Measurements from ENCODE around the gene AHI1. TPM values are rescaled to one million over a fixed set of nuclear protein-coding genes. Genes with fewer than 3 reads are reported as not detected.
A peak's percentile ranks its signal among the peaks of the same experiment; 100 is the strongest.
"Not testable (repeated sequence)": the region's sequence is repeated elsewhere in the genome, so short reads cannot be mapped to it uniquely, and the experiment has no call there.

AHI1 gene
- total RNA-seq, 1 donor from 2014 or later = 160 TPM

DNA sequence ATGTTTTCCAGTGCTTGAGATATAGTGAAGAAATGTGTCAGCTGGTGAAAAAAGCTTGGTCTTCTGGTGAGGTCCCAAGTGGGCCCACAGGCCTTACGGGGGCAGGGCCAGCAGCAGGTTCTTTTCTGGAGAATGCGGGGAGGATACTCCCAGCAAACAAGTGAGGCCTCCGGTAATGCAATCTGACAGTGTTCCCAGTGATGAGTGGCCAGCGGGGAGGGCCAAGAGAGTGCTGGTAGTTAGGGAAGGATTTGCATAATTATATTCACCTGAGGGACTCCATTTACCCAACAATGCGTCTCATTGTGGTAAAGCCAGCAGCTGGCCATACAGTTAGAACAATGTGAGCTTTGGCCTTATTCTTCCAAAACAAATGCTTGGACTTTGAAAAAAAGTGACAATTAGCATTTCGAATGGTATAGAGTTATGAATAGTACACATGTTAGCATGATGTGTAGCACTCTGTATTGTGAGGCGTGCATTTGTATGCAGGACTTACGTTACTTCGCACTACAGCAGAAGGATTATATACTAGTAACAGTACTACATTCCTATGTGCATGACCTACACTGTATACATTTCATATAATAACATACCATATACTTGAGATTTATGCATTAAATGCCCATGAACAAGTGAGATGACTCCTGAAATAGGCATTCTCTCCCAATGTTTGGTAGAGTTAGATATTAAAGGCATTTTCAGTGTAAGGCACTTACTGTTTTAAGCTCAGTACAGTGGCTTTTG lies 246.6 kb downstream of the AHI1 start:
- no peak overlapping the region for H3K4me3 Mint-ChIP-seq
- no peaks in the 10 kb centered on the region for H3K27me3 Mint-ChIP-seq
- no peak overlapping the region for H3K27ac Mint-ChIP-seq
- no peaks in the 10 kb centered on the region for H3K9me3 Mint-ChIP-seq
- no peaks in the 10 kb centered on the region for H3K36me3 Mint-ChIP-seq (ENCODE audit: low read depth)
- intact Hi-C loops (cut with micrococcal nuclease) = no loop called here
- no peak for DNase-seq
- peaks cover 2% of the 10 kb centered on the region for H3K4me1 Mint-ChIP-seq

DNA sequence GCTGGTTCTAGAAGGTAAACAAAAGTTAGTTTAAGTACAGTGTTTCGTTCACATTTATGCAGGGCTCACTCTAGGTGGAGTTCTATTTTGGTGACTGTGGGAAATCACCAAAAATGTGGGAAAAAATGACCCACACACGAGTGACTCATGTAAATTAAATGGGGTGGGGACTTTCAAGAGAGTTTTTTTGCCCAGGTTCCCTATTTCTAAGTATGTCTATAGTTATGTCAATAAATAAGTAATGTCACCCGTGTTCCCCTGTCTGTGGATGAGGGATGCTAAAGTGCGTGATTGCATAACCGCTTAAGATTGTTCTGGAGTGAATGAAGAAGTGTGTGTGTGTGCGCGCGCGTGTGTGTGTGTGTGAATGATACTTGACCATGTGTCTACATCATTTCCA lies 247.3 kb downstream of the AHI1 start:
- Mint-ChIP-seq H3K27ac (no peak overlapping the region), H3K9me3 (no peaks in the 10 kb centered on the region), H3K4me3 (no peak overlapping the region), H3K4me1 (peaks cover 2% of the 10 kb centered on the region), H3K36me3 (ENCODE audit: low read depth) (no peaks in the 10 kb centered on the region), H3K27me3 (no peaks in the 10 kb centered on the region)
- no peak for DNase-seq
- intact Hi-C loops (cut with micrococcal nuclease) = no loop called here

DNA sequence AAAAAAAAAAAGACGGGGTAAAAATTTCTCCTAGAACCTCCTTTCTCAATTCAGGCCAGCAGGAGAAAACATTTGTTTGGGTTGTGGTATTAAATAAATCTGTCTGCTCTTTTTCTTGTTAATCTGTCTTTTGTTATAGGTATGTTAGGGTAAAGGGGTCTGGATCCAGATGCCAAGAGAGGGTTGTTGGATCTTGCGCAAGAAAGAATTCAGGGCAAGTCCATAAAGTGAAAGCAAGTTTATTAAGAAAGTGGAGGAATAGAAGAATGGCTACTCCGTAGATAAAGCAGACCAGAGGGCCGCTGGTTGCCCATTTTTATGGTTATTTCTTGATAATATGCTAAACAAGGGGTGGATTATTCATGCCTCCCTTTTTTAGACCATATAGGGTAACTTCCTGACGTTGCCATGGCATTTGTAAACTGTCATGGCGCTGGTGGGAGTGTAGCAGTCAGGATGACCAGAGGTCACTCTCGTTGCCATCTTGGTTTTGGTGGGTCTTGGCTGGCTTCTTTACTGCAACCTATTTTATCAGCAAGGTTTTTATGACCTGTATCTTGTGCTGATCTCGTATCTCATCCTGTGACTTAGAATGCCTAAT lies 251.0 kb downstream of the AHI1 start:
- H3K4me3 Mint-ChIP-seq; H3K9me3 Mint-ChIP-seq; H3K27ac Mint-ChIP-seq; DNase-seq; H3K4me1 Mint-ChIP-seq; intact Hi-C loops (cut with micrococcal nuclease); H3K36me3 Mint-ChIP-seq (ENCODE audit: low read depth); H3K27me3 Mint-ChIP-seq: not testable (repeated sequence)

DNA sequence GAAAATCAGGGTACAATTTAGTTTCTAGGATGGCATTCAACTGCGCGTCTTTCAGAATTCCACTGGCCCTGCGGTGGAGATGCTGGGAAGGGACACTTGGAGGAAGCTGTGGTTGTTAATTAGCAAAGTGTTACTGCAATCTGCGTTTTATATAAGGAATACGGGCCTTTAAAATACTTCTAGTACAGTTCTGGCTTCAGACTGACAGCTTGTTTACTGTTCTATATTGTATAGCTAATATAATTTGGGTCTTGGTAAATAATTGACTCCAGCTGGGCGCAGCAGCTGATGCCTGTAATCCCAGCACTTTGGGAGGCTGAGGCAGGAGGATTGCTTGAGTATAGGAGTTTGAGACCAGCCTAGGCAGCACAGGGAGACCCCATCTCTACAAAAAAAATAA lies 252.7 kb downstream of the AHI1 start:
- no peaks in the 10 kb centered on the region for H3K27me3 Mint-ChIP-seq

DNA sequence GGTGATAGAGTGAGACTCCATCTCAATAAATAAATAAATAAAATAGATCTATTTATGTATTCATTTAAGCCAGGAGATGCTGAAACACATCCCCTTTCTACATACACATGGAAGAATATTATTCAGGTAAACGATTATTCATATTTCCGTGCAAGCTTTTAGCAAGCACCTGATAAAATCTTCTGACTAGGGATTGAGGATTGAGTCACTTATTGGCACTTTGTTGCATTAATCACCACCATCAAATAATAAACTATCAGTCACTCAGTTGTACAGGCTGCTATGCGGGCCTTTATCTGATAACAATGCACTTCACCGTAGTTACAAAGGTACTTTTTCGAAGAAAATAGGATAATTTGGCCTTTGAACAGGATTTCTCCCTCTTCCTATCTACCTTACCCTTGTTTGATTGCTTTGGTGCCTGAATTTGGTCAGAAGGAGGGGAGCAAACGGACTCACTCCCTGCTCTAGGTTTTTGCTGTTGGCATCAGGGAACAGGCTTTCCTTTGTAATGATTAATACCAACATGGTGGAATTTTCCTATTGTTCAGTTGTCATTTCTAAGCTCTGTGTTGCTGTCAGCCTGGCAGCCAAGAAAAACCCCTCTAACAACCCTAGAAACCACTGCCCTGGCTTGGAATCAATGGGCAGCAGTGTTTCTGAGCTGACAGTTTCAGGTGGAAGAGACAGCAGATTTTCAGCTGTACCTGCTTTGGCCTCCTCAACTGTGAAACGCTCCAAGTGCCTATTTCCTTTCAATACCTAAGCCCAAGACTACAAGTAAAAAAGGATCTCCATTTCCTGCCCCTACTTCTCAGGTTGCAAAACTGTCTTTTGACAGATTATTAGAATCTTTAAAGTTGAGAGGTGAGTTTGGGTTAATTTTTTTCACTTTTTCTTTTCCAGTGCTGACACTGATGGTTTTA lies 253.4 kb downstream of the AHI1 start:
- Mint-ChIP-seq H3K27me3 (peaks cover under 1% of the 10 kb centered on the region), H3K4me1 (peaks cover 4% of the 10 kb centered on the region), H3K36me3 (ENCODE audit: low read depth) (no peaks in the 10 kb centered on the region), H3K9me3 (no peaks in the 10 kb centered on the region), H3K4me3 (no peak overlapping the region), H3K27ac (no peak overlapping the region)
- DNase-seq = no peak
- intact Hi-C loops (cut with micrococcal nuclease) = no loop called here

More for the DNA sequence above, 252.7 kb downstream of the AHI1 start:
- H3K4me1 Mint-ChIP-seq = peaks cover 4% of the 10 kb centered on the region
- H3K36me3 Mint-ChIP-seq (ENCODE audit: low read depth) = no peaks in the 10 kb centered on the region
- no peak overlapping the region for H3K27ac Mint-ChIP-seq
- H3K4me3 Mint-ChIP-seq = no peak overlapping the region
- no peak for DNase-seq
- intact Hi-C loops (cut with micrococcal nuclease) = no loop called here
- no peaks in the 10 kb centered on the region for H3K9me3 Mint-ChIP-seq

DNA sequence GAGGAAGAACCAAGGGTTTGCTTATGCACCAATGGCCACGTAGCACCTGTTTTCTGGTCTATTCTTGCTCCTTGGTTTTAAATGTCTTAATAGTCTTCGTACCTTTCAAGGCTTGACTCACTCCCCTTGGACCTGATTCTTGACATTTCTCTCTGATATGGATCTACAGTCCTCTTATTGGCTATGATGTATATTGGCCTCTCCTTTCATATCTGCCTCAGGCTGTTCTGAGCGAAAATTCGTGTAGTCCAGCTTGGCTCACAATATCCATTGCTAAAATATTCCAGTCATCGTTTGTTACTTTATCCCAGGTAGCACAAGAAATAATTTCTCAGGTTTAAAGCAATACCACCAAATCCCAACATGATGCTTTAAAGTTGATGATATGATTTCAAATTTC lies 256.8 kb downstream of the AHI1 start:
- H3K4me1 Mint-ChIP-seq = peaks cover 13% of the 10 kb centered on the region
- intact Hi-C loops (cut with micrococcal nuclease) = no loop called here
- peaks cover 4% of the 10 kb centered on the region for H3K27me3 Mint-ChIP-seq
- H3K36me3 Mint-ChIP-seq (ENCODE audit: low read depth) = no peaks in the 10 kb centered on the region
- DNase-seq = no peak
- H3K4me3 Mint-ChIP-seq = no peak overlapping the region
- H3K9me3 Mint-ChIP-seq = no peaks in the 10 kb centered on the region
- no peak overlapping the region for H3K27ac Mint-ChIP-seq

DNA sequence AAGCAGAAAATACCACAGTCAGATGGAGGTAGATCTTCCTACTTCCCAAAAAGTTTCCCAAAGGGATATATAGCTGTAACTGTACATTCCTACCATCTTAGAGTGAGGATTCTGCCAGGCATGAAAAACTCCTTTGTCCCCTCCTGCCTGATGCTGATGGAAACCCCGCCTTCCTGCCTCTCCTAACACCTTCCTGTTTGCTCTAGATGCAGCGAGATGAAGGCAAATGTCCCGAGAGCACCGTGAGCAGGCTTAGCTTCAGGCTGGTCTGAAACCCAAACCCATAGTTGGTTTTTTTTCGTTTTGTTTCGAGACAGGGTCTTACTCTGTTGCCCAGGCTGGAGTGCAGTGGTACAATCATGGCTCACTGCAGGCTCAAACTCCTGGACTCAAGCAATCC lies 260.8 kb downstream of the AHI1 start:
- Mint-ChIP-seq H3K9me3 (no peaks in the 10 kb centered on the region), H3K4me1 (peaks cover 22% of the 10 kb centered on the region), H3K27ac (no peak overlapping the region), H3K27me3 (peaks cover 4% of the 10 kb centered on the region), H3K4me3 (peak overlapping the region; percentile 22), H3K36me3 (ENCODE audit: low read depth) (no peaks in the 10 kb centered on the region)
- peak; percentile 70 for DNase-seq
- intact Hi-C loops (cut with micrococcal nuclease) = no loop called here

DNA sequence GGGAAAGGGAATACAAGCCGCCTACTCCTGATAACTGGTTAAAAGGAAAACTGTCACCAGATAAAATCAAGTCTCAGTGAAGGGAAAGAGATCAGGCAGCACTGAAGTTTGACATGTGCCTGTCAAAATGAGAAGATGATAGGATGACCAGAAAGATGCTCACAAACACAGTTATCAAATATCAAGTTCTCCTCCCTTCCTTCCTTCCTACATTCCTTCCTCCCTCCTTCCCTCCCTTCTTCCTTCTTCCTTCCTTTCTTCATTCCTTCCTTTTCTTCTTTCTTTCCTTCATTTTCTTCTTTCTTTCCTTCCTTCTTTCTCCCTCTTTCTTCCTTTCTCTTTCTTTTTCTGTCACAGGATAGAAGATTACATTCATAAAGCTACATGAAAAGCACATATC lies 261.2 kb downstream of the AHI1 start:
- no peaks in the 10 kb centered on the region for H3K36me3 Mint-ChIP-seq (ENCODE audit: low read depth)
- peaks cover 25% of the 10 kb centered on the region for H3K4me1 Mint-ChIP-seq
- peaks cover 4% of the 10 kb centered on the region for H3K27me3 Mint-ChIP-seq
- no peak overlapping the region for H3K27ac Mint-ChIP-seq
- no peaks in the 10 kb centered on the region for H3K9me3 Mint-ChIP-seq
- intact Hi-C loops (cut with micrococcal nuclease) = no loop called here
- no peak overlapping the region for H3K4me3 Mint-ChIP-seq
- no peak for DNase-seq

DNA sequence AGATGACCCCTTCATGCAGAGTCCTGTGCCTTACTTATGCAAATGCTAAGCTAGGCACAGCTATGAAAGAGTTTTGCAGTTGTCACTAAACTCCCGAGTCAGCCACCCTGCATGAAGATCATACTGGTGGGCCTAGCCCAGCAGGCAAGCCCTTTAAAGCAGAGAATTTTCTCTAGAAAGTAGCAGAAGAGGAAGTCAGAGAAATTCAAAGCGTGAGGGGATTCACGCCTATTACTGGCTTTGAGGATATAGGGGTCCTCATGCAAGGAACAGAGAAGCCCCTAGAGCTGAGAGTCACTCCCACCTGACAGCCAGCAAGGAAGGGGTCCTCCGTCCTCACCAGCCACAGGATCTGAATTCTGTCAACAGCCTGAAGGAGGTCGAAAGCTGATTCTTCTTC lies 261.8 kb downstream of the AHI1 start:
- intact Hi-C loops (cut with micrococcal nuclease) = no loop called here
- Mint-ChIP-seq H3K9me3 (no peaks in the 10 kb centered on the region), H3K27ac (no peak overlapping the region), H3K36me3 (ENCODE audit: low read depth) (no peaks in the 10 kb centered on the region), H3K4me1 (peaks cover 27% of the 10 kb centered on the region), H3K27me3 (peaks cover 4% of the 10 kb centered on the region), H3K4me3 (no peak overlapping the region)
- DNase-seq = no peak

DNA sequence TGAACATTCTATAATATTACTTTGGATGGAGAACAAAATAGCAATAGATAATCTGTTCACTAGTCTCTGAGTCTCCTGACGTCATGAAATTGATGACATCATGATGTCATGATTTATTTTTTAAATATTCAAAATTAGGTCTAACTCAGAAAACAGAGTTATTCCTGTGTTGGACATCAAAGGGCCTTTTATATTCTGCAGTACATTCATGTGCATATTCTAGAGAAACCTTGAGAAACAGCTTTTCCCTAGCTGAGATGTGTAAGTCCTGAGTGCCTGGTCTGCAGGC lies 263.1 kb downstream of the AHI1 start:
- Mint-ChIP-seq H3K36me3 (ENCODE audit: low read depth) (no peaks in the 10 kb centered on the region), H3K4me1 (peaks cover 27% of the 10 kb centered on the region), H3K9me3 (no peaks in the 10 kb centered on the region), H3K27me3 (peaks cover 4% of the 10 kb centered on the region), H3K27ac (no peak overlapping the region), H3K4me3 (no peak overlapping the region)
- no peak for DNase-seq
- intact Hi-C loops (cut with micrococcal nuclease) = no loop called here

DNA sequence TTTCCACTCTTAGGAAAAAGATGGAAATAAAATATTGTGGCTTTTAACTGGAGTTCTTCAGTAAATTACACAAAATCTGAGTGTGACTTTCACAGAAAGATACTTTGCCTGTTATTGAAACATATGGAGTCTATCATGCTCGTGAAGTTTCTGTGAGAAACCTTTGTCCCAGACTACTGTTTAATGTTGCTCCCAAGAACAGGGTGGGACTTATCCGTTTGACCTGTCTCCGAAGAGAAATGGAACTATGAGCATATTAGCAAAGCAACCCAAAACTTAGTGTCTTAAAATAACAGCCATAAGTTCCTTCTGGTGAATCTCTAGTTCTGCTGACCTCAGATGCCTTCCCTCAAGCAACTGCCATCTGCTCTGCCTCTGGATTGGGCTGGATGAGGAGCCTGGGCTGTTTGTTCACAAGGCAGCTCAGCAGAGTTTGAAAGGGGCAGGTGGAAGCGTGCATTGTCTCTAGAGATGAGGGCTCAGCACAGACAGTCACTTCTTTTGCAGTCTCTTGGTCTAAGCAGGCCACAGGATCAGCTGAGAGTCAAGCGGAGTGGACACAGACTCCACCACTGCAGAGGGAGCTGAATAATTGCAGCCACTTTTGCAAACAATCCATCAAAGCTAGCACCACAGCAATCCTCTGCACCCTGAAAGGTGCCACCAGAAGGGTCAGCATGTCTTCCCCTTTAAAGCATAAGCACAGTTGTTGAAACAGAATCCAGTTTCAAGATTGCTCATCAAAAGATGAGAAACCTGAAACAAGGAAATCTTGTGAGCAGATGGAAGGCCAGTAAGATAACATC lies 263.7 kb downstream of the AHI1 start:
- H3K27ac Mint-ChIP-seq = no peak overlapping the region
- intact Hi-C loops (cut with micrococcal nuclease) = no loop called here
- no peak for DNase-seq
- peaks cover 1% of the 10 kb centered on the region for H3K27me3 Mint-ChIP-seq
- H3K4me1 Mint-ChIP-seq = peaks cover 27% of the 10 kb centered on the region
- H3K9me3 Mint-ChIP-seq = no peaks in the 10 kb centered on the region
- no peaks in the 10 kb centered on the region for H3K36me3 Mint-ChIP-seq (ENCODE audit: low read depth)
- no peak overlapping the region for H3K4me3 Mint-ChIP-seq

Data from activated CD4-positive, alpha-beta T cell treated with anti-CD3 and anti-CD28 coated beads, Interleukin-2, amount 10 ng/mL, durations not matched to agents 24 days and 14 days (primary cell).